Stimulated activated CD4-positive, alpha-beta T cell treated with anti-CD3 and anti-CD28 coated beads, Interleukin-15, amount 100 ng/mL, for 48 hours (primary cell): ENCODE measurements around the gene NPFF.
"Not testable (repeated sequence)": the region's sequence is repeated elsewhere in the genome, so short reads cannot be mapped to it uniquely, and the experiment has no call there.

Experiments used
- DNase-seq, 2 donors: peaks; one replicate each; pipeline ENCODE4 v3.0.0-alpha.2; 2020; ENCODE audit warnings: low read depth in 2 of 2

The NPFF gene

GRCh38 chr12:53496752-53497032, 10.6 kb downstream of the NPFF start:
- no peak for DNase-seq

GRCh38 chr12:53495903-53496751, 11.2 kb downstream of the NPFF start:
- DNase-seq, result no peak

GRCh38 chr12:53493610-53494391, 13.5 kb downstream of the NPFF start:
- DNase-seq, result no peak

GRCh38 chr12:53492830-53493609, 14.3 kb downstream of the NPFF start:
- peak; percentile 71 to 81 for DNase-seq

GRCh38 chr12:53492188-53492587, 15.1 kb downstream of the NPFF start:
- no peak for DNase-seq

GRCh38 chr12:53489242-53489864, 17.9 kb downstream of the NPFF start:
- no peak for DNase-seq

- DNase-seq, result no peak
Measured at GRCh38 chr12:53486736-53487487, 20.4 kb downstream of the NPFF start.

GRCh38 chr12:53485955-53486735, 21.1 kb downstream of the NPFF start:
- DNase-seq, result no peak

GRCh38 chr12:53484686-53485575, 22.4 kb downstream of the NPFF start:
- no peak for DNase-seq

- no peak for DNase-seq
Measured at GRCh38 chr12:53483979-53484377, 23.3 kb downstream of the NPFF start.

- no peak for DNase-seq
Measured at GRCh38 chr12:53483225-53483978, 23.9 kb downstream of the NPFF start.

GRCh38 chr12:53482626-53483168, 24.6 kb downstream of the NPFF start:
- DNase-seq, result no peak

- no peak for DNase-seq
Measured at GRCh38 chr12:53481939-53482586, 25.2 kb downstream of the NPFF start.

- not testable (repeated sequence) for DNase-seq
Measured at GRCh38 chr12:53481458-53481857, 25.8 kb downstream of the NPFF start.

- no peak for DNase-seq
Measured at GRCh38 chr12:53480491-53481442, 26.5 kb downstream of the NPFF start.

GRCh38 chr12:53479331-53479730, 28.0 kb downstream of the NPFF start:
- DNase-seq, result no peak

- no peak for DNase-seq
Measured at GRCh38 chr12:53478865-53479264, 28.4 kb downstream of the NPFF start.
